NCI-H82 treated with DMSO at 0.1 percent for 48 hours (cell line): Measurements from ENCODE around the gene TANC2.
A peak's percentile ranks its signal among the peaks of the same experiment; 100 is the strongest.

ENCODE experiments used
- DNase-seq: peaks from one replicate; lab custom pipeline; 2025; ENCODE audit not compliant: unreplicated experiment; lab: John Stamatoyannopoulos, UW

The TANC2 gene

GRCh38 chr17:62965686-62966425, at the start of gene TANC2:
Gene TANC2 (plus strand): TSS chr17:62966235. CDS start chr17:63009560, 43,325 bp downstream.
- DNase-seq = peak; percentile 47

GRCh38 chr17:62916684-62917571, 49.1 kb upstream of the TANC2 start:
- no peak for DNase-seq

- DNase-seq = no peak
Measured at GRCh38 chr17:62919388-62919787, 46.6 kb upstream of the TANC2 start.

- DNase-seq = no peak
Measured at GRCh38 chr17:62920300-62920699, 45.7 kb upstream of the TANC2 start.

GRCh38 chr17:62921817-62922216, 44.2 kb upstream of the TANC2 start:
- no peak for DNase-seq

- DNase-seq = no peak
Measured at GRCh38 chr17:62923258-62924150, 42.5 kb upstream of the TANC2 start.

GRCh38 chr17:62925267-62925836, 40.7 kb upstream of the TANC2 start:
- DNase-seq = no peak

- no peak for DNase-seq
Measured at GRCh38 chr17:62927083-62927482, 39.0 kb upstream of the TANC2 start.

- DNase-seq = no peak
Measured at GRCh38 chr17:62929320-62929719, 36.7 kb upstream of the TANC2 start.

GRCh38 chr17:62931101-62931500, 34.9 kb upstream of the TANC2 start:
- no peak for DNase-seq

GRCh38 chr17:62933501-62934385, 32.3 kb upstream of the TANC2 start:
- no peak for DNase-seq

- no peak for DNase-seq
Measured at GRCh38 chr17:62935098-62935497, 30.9 kb upstream of the TANC2 start.

GRCh38 chr17:62935523-62935922, 30.5 kb upstream of the TANC2 start:
- no peak for DNase-seq

GRCh38 chr17:62937606-62938005, 28.4 kb upstream of the TANC2 start:
- no peak for DNase-seq

- no peak for DNase-seq
Measured at GRCh38 chr17:62941358-62941991, 24.6 kb upstream of the TANC2 start.

- no peak for DNase-seq
Measured at GRCh38 chr17:62948370-62948769, 17.7 kb upstream of the TANC2 start.

- no peak for DNase-seq
Measured at GRCh38 chr17:62949036-62949435, 17.0 kb upstream of the TANC2 start.

GRCh38 chr17:62950067-62950466, 16.0 kb upstream of the TANC2 start:
- DNase-seq = no peak

- no peak for DNase-seq
Measured at GRCh38 chr17:62955841-62956352, 10.1 kb upstream of the TANC2 start.
